Measurements from ENCODE around the gene TEX13B.

Gene TEX13B

DNA sequence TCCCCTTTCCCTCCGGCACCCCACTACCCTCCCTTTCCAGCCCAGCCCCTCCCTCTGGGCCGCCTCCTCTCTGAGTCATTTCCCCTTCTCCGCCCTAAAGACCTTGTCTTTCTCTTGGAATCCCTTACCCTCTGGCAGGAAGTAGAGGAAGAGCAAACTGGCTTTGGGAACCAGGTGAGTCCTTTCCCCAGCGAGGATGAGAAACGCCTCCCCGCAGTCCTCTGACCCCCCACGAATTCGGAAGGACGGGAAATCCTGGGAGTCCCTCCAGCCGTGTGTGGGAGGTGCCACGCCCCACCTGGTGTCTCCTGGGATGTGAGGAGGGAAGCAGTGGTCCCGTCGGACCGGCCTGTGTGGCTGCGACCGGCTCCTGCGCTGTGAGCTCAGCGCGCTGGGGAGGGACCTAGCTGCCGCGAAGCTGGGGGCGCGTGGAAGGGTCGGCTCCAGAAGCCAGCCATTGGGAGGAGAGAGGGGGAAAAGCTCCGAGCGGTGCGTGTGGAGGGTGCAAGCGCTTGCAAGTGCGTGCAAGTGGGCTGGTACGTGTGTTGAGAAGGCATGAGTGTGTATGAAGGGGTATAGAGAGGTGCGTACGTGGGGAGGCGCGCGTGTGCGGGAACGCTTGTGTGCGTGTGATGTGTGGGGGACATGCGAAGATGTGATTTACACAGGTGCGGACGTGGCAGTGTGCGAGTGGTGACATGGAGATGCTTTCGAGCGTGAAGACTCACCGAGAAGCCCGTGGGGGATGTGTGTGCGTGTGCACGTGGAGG is 46.3 kb downstream of the TEX13B start:
- DNase-seq = no peak

DNA sequence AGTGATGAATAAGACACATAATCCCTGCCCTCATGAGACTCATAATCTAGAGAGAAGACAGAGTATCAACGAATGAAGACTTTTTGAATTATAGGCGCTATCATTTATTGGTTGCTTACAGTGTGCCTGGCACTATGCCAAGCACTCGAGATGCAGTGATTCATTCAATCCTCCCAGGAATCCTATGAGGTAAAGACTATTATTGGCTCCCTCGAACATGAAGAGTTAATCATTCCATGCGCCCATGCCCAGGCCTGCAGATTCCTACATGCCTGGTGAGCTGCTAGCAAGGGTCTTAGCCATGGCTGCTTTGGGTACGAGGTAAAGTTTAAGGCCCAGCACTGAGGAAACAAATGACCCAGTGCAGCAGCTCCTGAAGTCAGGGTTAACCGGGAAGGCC is 47.0 kb downstream of the TEX13B start:
- DNase-seq = no peak

DNA sequence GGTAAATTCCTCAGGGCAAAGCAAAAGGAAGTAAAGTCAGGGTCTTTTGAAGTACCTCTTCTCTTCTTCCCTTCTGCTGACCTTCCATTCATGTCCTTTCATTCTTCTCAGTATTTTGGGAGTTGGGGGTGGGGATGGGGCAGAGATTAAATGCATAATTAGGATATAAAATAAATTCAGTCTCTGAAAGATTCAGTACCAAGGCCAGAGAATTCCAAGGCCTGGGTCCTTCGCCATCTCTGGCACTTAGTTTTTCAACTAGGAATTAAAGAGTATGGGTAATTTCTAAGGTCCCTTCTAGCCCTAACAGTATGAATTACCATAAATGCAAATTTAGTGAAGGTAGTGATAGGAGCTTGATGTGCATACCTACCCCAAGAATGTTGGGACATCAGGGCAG is 47.9 kb downstream of the TEX13B start:
- no peak for DNase-seq

All from NCI-H187 treated with DMSO at 0.1 percent for 48 hours (cell line).